DND-41 (cell line): Measurements from ENCODE around the gene SIPA1L3.
"Not testable (repeated sequence)": the region's sequence is repeated elsewhere in the genome, so short reads cannot be mapped to it uniquely, and the experiment has no call there.

Experiments used
- ATAC-seq: fragments of 200-7000 bp; cut with Tn5 transposase; 3 replicates; pipeline ENCODE4 v1.9.1; 2021; ENCODE audit warnings: low read depth; ENCODE audit not compliant: insufficient read depth
- DNase-seq: peaks from one replicate; pipeline ENCODE4 v3.0.0-alpha.2; 2020
- H2AFZ ChIP-seq: 2 replicates; pipeline ENCODE4 v1.6.0; 2012; ENCODE audit warnings: low read depth, low read length
- H3K27ac ChIP-seq: 2 replicates; pipeline ENCODE4 v1.5.1; 2012; ENCODE audit warnings: low read length, inconsistent platforms
- H3K27me3 ChIP-seq: fragments of 200-600 bp; sonication (generic); 2 replicates; pipeline ENCODE4 v1.6.0; 2012; ENCODE audit warnings: low read length, mild to moderate bottlenecking, inconsistent platforms; ENCODE audit not compliant: insufficient read depth, poor library complexity
- H3K36me3 ChIP-seq: 2 replicates; pipeline ENCODE4 v1.5.1; 2012; ENCODE audit warnings: low read length, inconsistent platforms; ENCODE audit not compliant: insufficient read depth
- H3K4me1 ChIP-seq: 2 replicates; pipeline ENCODE4 v1.5.1; 2012; ENCODE audit warnings: mild to moderate bottlenecking, low read length; ENCODE audit not compliant: insufficient read depth
- H3K4me2 ChIP-seq: 2 replicates; pipeline ENCODE4 v1.6.0; 2012; ENCODE audit warnings: mild to moderate bottlenecking, moderate library complexity, low read length, inconsistent platforms; ENCODE audit not compliant: insufficient read depth
- H3K4me3 ChIP-seq, 2 experiments: fragments of 200-600 bp in 1 of 2; shearing (Covaris generic) in 1 of 2; 2 replicates each; pipeline ENCODE4 v1.5.1; 2012 to 2016; ENCODE audit warnings: inconsistent platforms in 2 of 2, low read length in 2 of 2, mild to moderate bottlenecking in 2 of 2, low read depth in 1 of 2, moderate library complexity in 1 of 2
- H3K79me2 ChIP-seq: 2 replicates; pipeline ENCODE4 v1.6.0; 2012; ENCODE audit warnings: low read length, inconsistent platforms; ENCODE audit not compliant: insufficient read depth
- H3K9ac ChIP-seq: 2 replicates; pipeline ENCODE4 v1.6.0; 2012; ENCODE audit warnings: low read depth, mild to moderate bottlenecking, inconsistent platforms, low read length, moderate library complexity
- H3K9me3 ChIP-seq: 2 replicates; pipeline ENCODE4 v1.5.1; 2012; ENCODE audit warnings: low read length, moderate library complexity, mild to moderate bottlenecking, inconsistent platforms; ENCODE audit not compliant: insufficient read depth, severe bottlenecking
- H4K20me1 ChIP-seq: 2 replicates; pipeline ENCODE4 v1.6.0; 2012; ENCODE audit warnings: low read length; ENCODE audit not compliant: insufficient read depth
- CTCF ChIP-seq: IDR thresholded peaks from 2 replicates; pipeline ENCODE4 v1.5.1; 2012; ENCODE audit warnings: borderline replicate concordance, low read length, moderate library complexity, mild to moderate bottlenecking; ENCODE audit not compliant: poor library complexity, severe bottlenecking; ENCODE audit errors: extremely low read depth
- EZH2 ChIP-seq: IDR thresholded peaks from 3 replicates; pipeline ENCODE4 v1.6.1; 2012; ENCODE audit warnings: borderline replicate concordance, low read depth, mild to moderate bottlenecking, moderate library complexity, low read length, inconsistent platforms; ENCODE audit not compliant: severe bottlenecking

SIPA1L3 gene, protein sequence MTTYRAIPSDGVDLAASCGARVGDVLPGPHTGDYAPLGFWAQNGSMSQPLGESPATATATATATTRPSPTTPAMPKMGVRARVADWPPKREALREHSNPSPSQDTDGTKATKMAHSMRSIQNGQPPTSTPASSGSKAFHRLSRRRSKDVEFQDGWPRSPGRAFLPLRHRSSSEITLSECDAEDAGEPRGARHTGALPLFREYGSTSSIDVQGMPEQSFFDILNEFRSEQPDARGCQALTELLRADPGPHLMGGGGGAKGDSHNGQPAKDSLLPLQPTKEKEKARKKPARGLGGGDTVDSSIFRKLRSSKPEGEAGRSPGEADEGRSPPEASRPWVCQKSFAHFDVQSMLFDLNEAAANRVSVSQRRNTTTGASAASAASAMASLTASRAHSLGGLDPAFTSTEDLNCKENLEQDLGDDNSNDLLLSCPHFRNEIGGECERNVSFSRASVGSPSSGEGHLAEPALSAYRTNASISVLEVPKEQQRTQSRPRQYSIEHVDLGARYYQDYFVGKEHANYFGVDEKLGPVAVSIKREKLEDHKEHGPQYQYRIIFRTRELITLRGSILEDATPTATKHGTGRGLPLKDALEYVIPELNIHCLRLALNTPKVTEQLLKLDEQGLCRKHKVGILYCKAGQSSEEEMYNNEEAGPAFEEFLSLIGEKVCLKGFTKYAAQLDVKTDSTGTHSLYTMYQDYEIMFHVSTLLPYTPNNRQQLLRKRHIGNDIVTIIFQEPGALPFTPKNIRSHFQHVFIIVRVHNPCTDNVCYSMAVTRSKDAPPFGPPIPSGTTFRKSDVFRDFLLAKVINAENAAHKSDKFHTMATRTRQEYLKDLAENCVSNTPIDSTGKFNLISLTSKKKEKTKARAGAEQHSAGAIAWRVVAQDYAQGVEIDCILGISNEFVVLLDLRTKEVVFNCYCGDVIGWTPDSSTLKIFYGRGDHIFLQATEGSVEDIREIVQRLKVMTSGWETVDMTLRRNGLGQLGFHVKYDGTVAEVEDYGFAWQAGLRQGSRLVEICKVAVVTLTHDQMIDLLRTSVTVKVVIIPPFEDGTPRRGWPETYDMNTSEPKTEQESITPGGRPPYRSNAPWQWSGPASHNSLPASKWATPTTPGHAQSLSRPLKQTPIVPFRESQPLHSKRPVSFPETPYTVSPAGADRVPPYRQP (N-terminal part only)

GRCh38 chr19:37906869-37907734, at the start of gene SIPA1L3:
Gene SIPA1L3 (plus strand): TSS chr19:37907208. CDS start chr19:38081566, 174,358 bp downstream.
- TF ChIP-seq EZH2, result no peak
- TF ChIP-seq CTCF, result peak; percentile 16
- DNase-seq (peak; percentile 96), ATAC-seq (peak; percentile 98)
- peak within 1 kb of the TSS; percentile 56 to 82; a peak in 3 of 4 replicates for H3K4me3 ChIP-seq
- no peaks in the 10 kb centered on the region for H3K9me3 ChIP-seq
- peak within 1 kb of the TSS; percentile 95 for H2AFZ ChIP-seq
- no peaks in the 10 kb centered on the region for H3K27me3 ChIP-seq
- peak within 1 kb of the TSS; percentile 72 for H3K9ac ChIP-seq
- H3K36me3 ChIP-seq, result no peaks in the 10 kb centered on the region
- H4K20me1 ChIP-seq, result peaks cover 5% of the 10 kb centered on the region; the same call in 1 of the 2 replicates
- H3K4me1 ChIP-seq, result peaks cover 26% of the 10 kb centered on the region
- peak within 1 kb of the TSS; percentile 72 for H3K4me2 ChIP-seq
- peak within 1 kb of the TSS; percentile 86 for H3K27ac ChIP-seq
- H3K79me2 ChIP-seq, result peaks cover 27% of the 10 kb centered on the region

DNA sequence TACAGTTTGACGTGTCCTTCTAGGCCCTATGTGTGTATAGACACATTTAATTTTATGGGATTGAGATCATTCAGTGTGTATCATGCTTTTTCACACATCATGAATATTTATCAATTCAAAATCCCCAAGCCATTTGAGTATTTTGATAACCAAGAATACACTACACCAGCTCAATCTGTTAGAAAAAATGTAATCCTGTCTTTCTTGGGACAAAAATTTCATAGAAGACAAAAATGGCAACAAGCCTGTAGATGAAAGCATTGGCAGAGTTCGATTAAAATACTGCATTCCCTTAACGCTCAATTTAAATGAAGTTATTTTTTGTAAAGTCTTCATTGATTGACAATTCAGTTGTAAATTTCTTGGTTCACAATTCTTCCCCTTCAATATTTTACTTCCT, 42.5 kb upstream of the SIPA1L3 start:
- Histone ChIP-seq H3K4me3 (no peak overlapping the region), H3K79me2 (no peaks in the 10 kb centered on the region), H3K27me3 (no peaks in the 10 kb centered on the region), H2AFZ (no peak overlapping the region), H3K9ac (no peak overlapping the region), H3K4me2 (no peak overlapping the region), H3K27ac (no peak overlapping the region), H3K4me1 (no peaks in the 10 kb centered on the region), H3K36me3 (no peaks in the 10 kb centered on the region), H3K9me3 (peaks cover under 1% of the 10 kb centered on the region), H4K20me1 (no peaks in the 10 kb centered on the region)
- TF ChIP-seq EZH2 (no peak), CTCF (no peak)
- DNase-seq (no peak), ATAC-seq (no peak)

- H3K9me3 ChIP-seq, H3K79me2 ChIP-seq, H3K27me3 ChIP-seq, H2AFZ ChIP-seq, H3K27ac ChIP-seq, H3K4me1 ChIP-seq, DNase-seq, ATAC-seq, H3K4me3 ChIP-seq, H4K20me1 ChIP-seq, H3K4me2 ChIP-seq, H3K9ac ChIP-seq, H3K36me3 ChIP-seq: not testable (repeated sequence)
Measured at GRCh38 chr19:37865930-37866329, 41.1 kb upstream of the SIPA1L3 start.
